Sigmoid colon (tissue), 7 donors: Measurements from ENCODE around the gene CEACAM18. TPM values are rescaled to one million over a fixed set of nuclear protein-coding genes. Genes with fewer than 3 reads are reported as not detected.

Source experiments
- DNase-seq: peaks from one replicate; pipeline ENCODE4 v3.0.0-alpha.2; 2019
- H3K27ac ChIP-seq, 4 donors: fragments of 200-600 bp; sonication (generic); one replicate each; pipeline ENCODE4 v1.5.1; 2016 to 2019; ENCODE audit warnings: mild to moderate bottlenecking in 1 of 4
- H3K27me3 ChIP-seq, 3 donors: fragments of 200-600 bp; sonication (generic); one replicate each; pipeline ENCODE4 v1.5.1; 2019; ENCODE audit warnings: mild to moderate bottlenecking in 1 of 3
- H3K36me3 ChIP-seq, 4 donors: fragments of 200-600 bp; sonication (generic); one replicate each; pipeline ENCODE4 v1.5.1; 2016 to 2019
- H3K4me1 ChIP-seq, 4 donors: fragments of 200-600 bp; sonication (generic); one replicate each; pipeline ENCODE4 v1.5.1; 2017 to 2019
- H3K4me3 ChIP-seq, 4 donors: fragments of 200-600 bp; sonication (generic); one replicate each; pipeline ENCODE4 v1.5.1; 2017 to 2019; ENCODE audit warnings: mild to moderate bottlenecking in 2 of 4, moderate library complexity in 1 of 4
- H3K9me3 ChIP-seq, 4 donors: fragments of 200-600 bp in 3 of 4; sonication (generic) in 3 of 4; one replicate each; pipeline versions ENCODE4 v1.5.1 to v1.6.1; 2013 to 2019
- EP300 ChIP-seq, 4 donors: sonication (generic); formaldehyde crosslinking; IDR thresholded peaks; one replicate each; pipeline ENCODE4 v1.6.1; 2017; ENCODE audit warnings: antibody characterized with exemption in 4 of 4
- POLR2A ChIP-seq, 2 donors: fragments of 450-650 bp; IDR thresholded peaks; one replicate each; pipeline ENCODE4 v1.6.1; 2016; ENCODE audit warnings: antibody characterized with exemption in 2 of 2, mild to moderate bottlenecking in 2 of 2, moderate library complexity in 2 of 2
- POLR2AphosphoS5 ChIP-seq, 4 donors: sonication (generic); formaldehyde crosslinking; IDR thresholded peaks; one replicate each; pipeline ENCODE4 v1.6.1; 2017; ENCODE audit warnings: antibody characterized with exemption in 4 of 4
- WGBS, 2 donors: extraction: QIAGEN DNeasy Blood & Tissue Kit; methylation state at CpG; one replicate each; pipeline ENCODE4 v1.1.7; 2013; 5-methylcytosine and 5-hydroxymethylcytosine counted together
- intact Hi-C: fragments of 100-400 bp; cut with DNase I; formaldehyde crosslinking; loops from one replicate; pipeline ENCODE4 v1.15.1; 2023
- polyA plus RNA-seq, 3 donors: library from polyadenylated mRNA; stranded (reverse); fragments of 200-250 nt; gene quantifications; one replicate each; pipeline ENCODE4 v1.2.3, GENCODE V29; 2013
- total RNA-seq, 4 donors: library from RNA; depleted of rRNA; stranded (reverse); fragments of >200 nt; gene quantifications; one replicate each; pipeline ENCODE4 v1.1.0, GENCODE V29; 2016
- TF ChIP-seq, protein P1 (sequence below), 4 experiments: fragments of 450-650 bp in 3 of 4; fragments of 200-600 bp in 1 of 4; IDR thresholded peaks; one replicate each; pipeline ENCODE4 v1.5.1; 2016 to 2019; ENCODE audit warnings: antibody characterized with exemption in 4 of 4, mild to moderate bottlenecking in 3 of 4, moderate library complexity in 2 of 4
- donor health status: healthy with polysubstance abuse.
- donor health status: Bipolar disorder and iron deficiency.
- donor health status: healthy.

The CEACAM18 gene
- total and polyA plus RNA-seq, 7 donors, result not detected

DNA sequence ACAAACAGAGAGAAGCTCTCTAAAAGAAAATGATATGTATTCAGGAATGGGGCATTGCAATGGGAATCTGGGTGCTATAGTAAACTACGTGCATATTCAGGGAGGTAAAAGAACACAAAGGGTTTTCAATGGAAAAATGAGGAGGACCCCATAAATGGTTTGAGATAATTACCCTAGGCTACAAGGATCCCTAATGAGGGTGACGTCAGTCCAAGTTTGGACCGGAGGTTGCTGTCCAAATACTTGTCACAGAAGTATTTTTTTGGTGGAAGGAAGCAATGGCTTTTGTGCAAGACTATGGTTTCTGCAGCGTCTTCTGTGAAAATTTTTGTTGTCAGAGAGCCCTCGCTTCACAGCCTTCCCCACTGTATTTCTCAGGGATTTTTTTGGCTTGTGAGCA, 995 bp upstream of the CEACAM18 start:
- Histone ChIP-seq H3K27me3 (peaks cover 0 to 20% (median 16%) of the 10 kb centered on the region in 3 donors), H3K9me3 (no peaks in the 10 kb centered on the region), H3K27ac (no peak overlapping the region), H3K4me1 (peaks cover 0 to 9% (median 4%) of the 10 kb centered on the region in 4 donors), H3K4me3 (no peak overlapping the region), H3K36me3 (no peaks in the 10 kb centered on the region)
- intact Hi-C loops, result no loop called here
- TF ChIP-seq, protein P1, sequence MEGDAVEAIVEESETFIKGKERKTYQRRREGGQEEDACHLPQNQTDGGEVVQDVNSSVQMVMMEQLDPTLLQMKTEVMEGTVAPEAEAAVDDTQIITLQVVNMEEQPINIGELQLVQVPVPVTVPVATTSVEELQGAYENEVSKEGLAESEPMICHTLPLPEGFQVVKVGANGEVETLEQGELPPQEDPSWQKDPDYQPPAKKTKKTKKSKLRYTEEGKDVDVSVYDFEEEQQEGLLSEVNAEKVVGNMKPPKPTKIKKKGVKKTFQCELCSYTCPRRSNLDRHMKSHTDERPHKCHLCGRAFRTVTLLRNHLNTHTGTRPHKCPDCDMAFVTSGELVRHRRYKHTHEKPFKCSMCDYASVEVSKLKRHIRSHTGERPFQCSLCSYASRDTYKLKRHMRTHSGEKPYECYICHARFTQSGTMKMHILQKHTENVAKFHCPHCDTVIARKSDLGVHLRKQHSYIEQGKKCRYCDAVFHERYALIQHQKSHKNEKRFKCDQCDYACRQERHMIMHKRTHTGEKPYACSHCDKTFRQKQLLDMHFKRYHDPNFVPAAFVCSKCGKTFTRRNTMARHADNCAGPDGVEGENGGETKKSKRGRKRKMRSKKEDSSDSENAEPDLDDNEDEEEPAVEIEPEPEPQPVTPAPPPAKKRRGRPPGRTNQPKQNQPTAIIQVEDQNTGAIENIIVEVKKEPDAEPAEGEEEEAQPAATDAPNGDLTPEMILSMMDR (IDR thresholded peaks at IDR 0.05), result no peak
- TF ChIP-seq POLR2A (IDR thresholded peaks at IDR 0.05), result no peak
- 59 to 69% methylated on average over 5 of the region's 5 CpGs for WGBS, 2 donors
- DNase-seq, result no peak

DNA sequence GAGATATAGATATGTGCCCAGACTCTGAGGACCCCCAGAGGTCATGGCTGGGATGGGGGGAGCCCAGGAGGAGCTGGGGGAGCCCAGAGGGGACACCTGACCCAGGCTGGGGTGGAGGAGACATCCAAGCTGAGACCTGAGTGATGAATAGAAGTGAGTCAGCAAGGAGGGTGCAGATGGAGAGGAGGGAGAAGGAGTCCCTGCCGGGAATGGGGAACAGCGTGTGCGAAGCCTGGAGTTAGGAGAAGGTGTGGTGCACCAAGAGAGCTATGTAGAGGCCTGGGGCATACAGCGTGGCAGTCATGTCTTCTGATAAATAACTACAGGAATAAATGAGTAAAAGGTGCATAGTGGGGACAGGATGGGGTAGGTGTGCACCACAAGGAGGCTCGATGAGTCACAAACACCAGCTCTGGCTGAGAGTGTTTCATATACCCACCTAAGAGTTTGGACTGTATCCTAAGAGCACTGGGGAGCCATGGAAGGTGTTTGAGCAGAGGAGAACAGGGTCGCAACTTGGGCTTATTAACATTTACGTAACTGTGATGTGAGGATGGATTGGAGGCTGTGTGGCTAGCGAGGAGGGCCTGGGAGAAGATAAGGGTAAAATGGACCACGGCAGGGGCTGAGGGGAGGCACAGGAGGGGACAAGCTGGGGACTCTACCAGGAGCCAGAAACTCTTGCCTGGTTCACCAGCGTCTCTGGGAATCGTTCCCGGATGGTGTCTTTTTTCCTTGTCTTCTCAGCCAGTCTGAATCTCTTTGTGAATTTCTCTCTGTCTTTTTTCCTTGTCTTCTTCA, 1.4 kb downstream of the CEACAM18 start:
- Histone ChIP-seq H3K27me3 (peaks cover 0 to 16% (median 12%) of the 10 kb centered on the region in 3 donors), H3K4me1 (peaks cover 0 to 14% (median 5%) of the 10 kb centered on the region in 4 donors), H3K36me3 (no peaks in the 10 kb centered on the region), H3K9me3 (no peaks in the 10 kb centered on the region), H3K27ac (no peak overlapping the region), H3K4me3 (no peak overlapping the region)
- intact Hi-C loops, result no loop called here
- TF ChIP-seq, protein P1 (IDR thresholded peaks at IDR 0.05), result no peak
- TF ChIP-seq POLR2A (IDR thresholded peaks at IDR 0.05) (no peak), POLR2AphosphoS5 (IDR thresholded peaks at IDR 0.05) (no peak), EP300 (IDR thresholded peaks at IDR 0.05) (no peak)
- DNase-seq, result peak; percentile 24
- WGBS, 2 donors, result 84 to 85% methylated on average over 12 of the region's 12 CpGs

DNA sequence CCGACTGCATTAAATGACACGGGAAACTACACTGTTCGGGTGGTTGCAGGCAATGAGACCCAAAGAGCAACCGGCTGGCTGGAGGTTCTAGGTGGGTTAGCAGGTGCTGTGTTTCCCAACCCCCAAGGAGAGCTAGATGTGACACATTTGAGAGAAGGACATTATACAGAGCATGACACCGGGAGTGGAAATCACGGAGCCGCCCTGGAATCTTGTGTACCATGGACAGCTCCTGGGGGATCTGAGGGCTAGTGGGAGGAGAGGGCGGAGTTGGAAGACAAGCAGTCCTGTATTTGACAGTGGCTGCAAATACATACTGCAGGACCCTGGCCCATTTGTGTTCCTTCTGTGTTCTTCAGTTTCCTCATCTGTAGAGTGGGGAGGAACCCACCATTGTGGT, 2.3 kb downstream of the CEACAM18 start:
- Histone ChIP-seq H3K9me3 (no peaks in the 10 kb centered on the region), H3K27me3 (peaks cover 0 to 16% (median 12%) of the 10 kb centered on the region in 3 donors), H3K36me3 (no peaks in the 10 kb centered on the region), H3K27ac (no peak overlapping the region), H3K4me1 (peaks cover 0 to 14% (median 5%) of the 10 kb centered on the region in 4 donors), H3K4me3 (no peak overlapping the region)
- TF ChIP-seq POLR2A (IDR thresholded peaks at IDR 0.05) (no peak), POLR2AphosphoS5 (IDR thresholded peaks at IDR 0.05) (no peak)
- TF ChIP-seq, protein P1 (IDR thresholded peaks at IDR 0.05), result no peak
- intact Hi-C loops, result no loop called here
- WGBS, 2 donors, result 41 to 49% methylated on average over 8 of the region's 8 CpGs
- peak; percentile 35 for DNase-seq

DNA sequence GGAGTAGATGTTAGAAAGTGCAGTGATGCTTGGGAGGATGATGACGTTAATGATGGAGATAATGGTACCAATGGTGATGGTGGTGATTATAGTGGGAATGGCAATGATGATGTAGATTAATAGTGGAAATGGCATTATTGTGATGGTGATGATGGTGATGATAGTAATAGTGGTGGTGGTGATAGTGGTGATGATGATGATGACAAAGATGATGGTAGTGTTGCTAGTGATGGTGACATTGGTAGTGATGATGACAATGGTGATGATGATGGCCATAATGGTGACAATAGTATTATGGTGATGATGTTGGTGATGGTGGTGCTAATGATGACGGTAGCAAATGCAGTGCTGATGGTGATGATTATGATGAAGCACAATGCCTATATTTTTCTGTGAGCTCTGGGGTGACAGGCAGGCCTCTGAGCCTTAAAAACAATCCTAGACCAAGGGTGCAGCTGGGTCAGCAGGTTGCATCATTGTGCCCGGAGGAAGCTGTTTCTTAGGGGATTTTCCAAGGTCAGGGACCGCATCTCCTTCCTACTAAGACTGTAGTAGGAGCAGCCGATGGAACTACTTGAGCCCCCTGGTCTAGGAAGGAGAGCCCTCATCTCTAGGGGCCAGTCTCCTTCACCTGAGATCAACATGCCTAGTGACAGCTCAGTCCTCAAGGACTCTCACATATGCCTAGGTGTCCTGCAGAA, 7.8 kb downstream of the CEACAM18 start:
- Histone ChIP-seq H3K27ac (no peak overlapping the region), H3K4me1 (peaks cover 0 to 14% (median 5%) of the 10 kb centered on the region in 4 donors), H3K4me3 (no peak overlapping the region), H3K27me3 (peaks cover 0 to 10% (median 0%) of the 10 kb centered on the region in 3 donors), H3K9me3 (no peaks in the 10 kb centered on the region), H3K36me3 (no peaks in the 10 kb centered on the region)
- peak; percentile 17 for DNase-seq
- TF ChIP-seq POLR2AphosphoS5 (IDR thresholded peaks at IDR 0.05) (no peak), EP300 (IDR thresholded peaks at IDR 0.05) (no peak)
- TF ChIP-seq, protein P1 (IDR thresholded peaks at IDR 0.05), result no peak
- WGBS, 2 donors, result 82 to 83% methylated on average over 5 of the region's 5 CpGs
- intact Hi-C loops, result no loop called here
